GM19193 (cell line): ENCODE measurements around the gene TRIOBP.

Source experiments
- POLR2A ChIP-seq: IDR thresholded peaks from 4 replicates; pipeline ENCODE4 v1.6.1; 2011; ENCODE audit not compliant: insufficient read depth, insufficient read length; ENCODE audit errors: extremely low read depth

The TRIOBP gene

GRCh38 chr22:37807410-37808293 is 110.8 kb downstream of the TRIOBP start, which contains the start of gene GCAT:
Gene GCAT, plus strand, starts transcription at chr22:37807934. Its CDS starts 34 bp downstream, at chr22:37807968.
- peak; percentile 58 for TF ChIP-seq POLR2A

GRCh38 chr22:37808294-37808657 is 111.4 kb downstream of the TRIOBP start:
- TF ChIP-seq POLR2A: no peak

GRCh38 chr22:37809672-37810333 is 113.0 kb downstream of the TRIOBP start:
- no peak for TF ChIP-seq POLR2A

- no peak for TF ChIP-seq POLR2A
These were observed 115.0 kb downstream of the TRIOBP start for GRCh38 chr22:37811867-37812266.

- no peak for TF ChIP-seq POLR2A
These were observed 116.2 kb downstream of the TRIOBP start for GRCh38 chr22:37812869-37813678.

- TF ChIP-seq POLR2A: no peak
These were observed 118.7 kb downstream of the TRIOBP start for GRCh38 chr22:37815593-37815992.

- TF ChIP-seq POLR2A: no peak
These were observed 119.8 kb downstream of the TRIOBP start for GRCh38 chr22:37816543-37817180.

GRCh38 chr22:37817705-37818408 is 121.0 kb downstream of the TRIOBP start:
- no peak for TF ChIP-seq POLR2A

GRCh38 chr22:37818409-37819104 is 121.7 kb downstream of the TRIOBP start:
- TF ChIP-seq POLR2A: no peak

GRCh38 chr22:37819105-37819433 is 122.2 kb downstream of the TRIOBP start:
- no peak for TF ChIP-seq POLR2A

GRCh38 chr22:37820350-37820749 is 123.5 kb downstream of the TRIOBP start:
- TF ChIP-seq POLR2A: no peak

- TF ChIP-seq POLR2A: no peak
These were observed 125.4 kb downstream of the TRIOBP start for GRCh38 chr22:37822079-37822833.
